IMR-90 (cell line): ENCODE measurements around the gene EPHA10. TPM values are rescaled to one million over a fixed set of nuclear protein-coding genes. Genes with fewer than 3 reads are reported as not detected.

ENCODE experiments used
- ATAC-seq: fragments of 200-7000 bp; cut with Tn5 transposase; 2 replicates; pipeline ENCODE4 v1.9.1; 2020; ENCODE audit warnings: low read depth, mild to moderate bottlenecking, moderate library complexity
- BruUV-seq: library from RNA; stranded (reverse); fragments of 400-500 nt; replicated peaks from 2 replicates; lab custom pipeline; 2021; lab: Mats Ljungman, UMichigan
- CTCF ChIA-PET: fragments of 300-600 bp; formaldehyde crosslinking; extraction: SDS; loops from one replicate; lab custom pipeline; 2021; ENCODE audit warnings: antibody characterized with exemption; lab: Yijun Ruan, JAX
- POLR2A ChIA-PET: fragments of 300-600 bp; sonication (Branson Sonifier 250); formaldehyde crosslinking; loops from one replicate; lab custom pipeline; 2022; ENCODE audit warnings: antibody characterized with exemption; ENCODE audit not compliant: unreplicated experiment; lab: Charles Lee
- DNase-seq: peaks from one replicate; pipeline ENCODE4 v3.0.0; 2013
- H2AFZ ChIP-seq: replicated peaks from 2 replicates; pipeline ENCODE3; 2013; ENCODE audit warnings: low read length, mild to moderate bottlenecking; ENCODE audit not compliant: poor library complexity
- H2AK5ac ChIP-seq: 2 replicates; pipeline ENCODE4 v1.6.1; 2013; ENCODE audit warnings: low read depth, low read length, inconsistent platforms
- H2AK9ac ChIP-seq: replicated peaks from 2 replicates; pipeline ENCODE3; 2013; ENCODE audit warnings: mild to moderate bottlenecking, low read depth, low read length, moderate library complexity; ENCODE audit not compliant: poor library complexity
- H2BK120ac ChIP-seq: 2 replicates; pipeline ENCODE4 v1.6.1; 2013; ENCODE audit warnings: low read depth, low read length, inconsistent platforms
- H2BK15ac ChIP-seq: 3 replicates; pipeline ENCODE4 v1.6.1; 2013; ENCODE audit warnings: low read depth, low read length, inconsistent platforms
- H2BK20ac ChIP-seq: 2 replicates; pipeline ENCODE4 v1.6.1; 2013; ENCODE audit warnings: low read depth, mild to moderate bottlenecking, inconsistent platforms, low read length, moderate library complexity
- H2BK5ac ChIP-seq: 2 replicates; pipeline ENCODE4 v1.6.1; 2013; ENCODE audit warnings: mild to moderate bottlenecking, low read depth, low read length, inconsistent platforms; ENCODE audit not compliant: poor library complexity, severe bottlenecking
- H3K14ac ChIP-seq: replicated peaks from 2 replicates; pipeline ENCODE4 v1.6.1; 2013; ENCODE audit warnings: low read depth, low read length, inconsistent platforms
- H3K18ac ChIP-seq: 2 replicates; pipeline ENCODE4 v1.6.1; 2013; ENCODE audit warnings: low read depth, low read length, control low read depth
- H3K23ac ChIP-seq: 2 replicates; pipeline ENCODE4 v1.6.1; 2013; ENCODE audit warnings: low read depth, low read length, inconsistent platforms
- H3K27ac ChIP-seq: 2 replicates; pipeline ENCODE4 v1.5.1; 2013; ENCODE audit warnings: mild to moderate bottlenecking, control low read depth, low read length; ENCODE audit not compliant: insufficient read depth
- H3K27me3 ChIP-seq: 2 replicates; pipeline ENCODE4 v1.6.1; 2013; ENCODE audit warnings: low read length; ENCODE audit not compliant: control insufficient read depth, insufficient read depth
- H3K36me3 ChIP-seq: 2 replicates; pipeline ENCODE4 v1.6.1; 2013; ENCODE audit warnings: low read length, mixed read lengths; ENCODE audit not compliant: control insufficient read depth, insufficient read depth
- H3K4ac ChIP-seq: 2 replicates; pipeline ENCODE4 v1.6.1; 2013; ENCODE audit warnings: low read depth, low read length, inconsistent platforms
- H3K4me1 ChIP-seq: 2 replicates; pipeline ENCODE4 v1.6.1; 2013; ENCODE audit warnings: low read length, mixed read lengths; ENCODE audit not compliant: control insufficient read depth, insufficient read depth
- H3K4me2 ChIP-seq: 2 replicates; pipeline ENCODE4 v1.6.1; 2013; ENCODE audit warnings: low read depth, mild to moderate bottlenecking, control low read depth, low read length, moderate library complexity
- H3K4me3 ChIP-seq: 2 replicates; pipeline ENCODE4 v1.5.1; 2013; ENCODE audit warnings: low read depth, mild to moderate bottlenecking, control low read depth, low read length, moderate library complexity; ENCODE audit not compliant: insufficient read depth
- H3K56ac ChIP-seq: 2 replicates; pipeline ENCODE4 v1.6.1; 2013; ENCODE audit warnings: low read length, inconsistent platforms; ENCODE audit not compliant: insufficient read depth; ENCODE audit errors: extremely low read depth
- H3K79me1 ChIP-seq, 2 experiments: 2 replicates each; pipeline ENCODE4 v1.6.1; 2013; ENCODE audit warnings: low read length in 2 of 2, inconsistent platforms in 1 of 2, low read depth in 1 of 2
- H3K9ac ChIP-seq: 2 replicates; pipeline ENCODE4 v1.6.1; 2013; ENCODE audit warnings: low read depth, low read length, control low read depth
- H3K9me1 ChIP-seq: 2 replicates; pipeline ENCODE4 v1.6.1; 2013; ENCODE audit warnings: low read length, inconsistent platforms; ENCODE audit not compliant: insufficient read depth
- H3K9me3 ChIP-seq: 2 replicates; pipeline ENCODE4 v1.6.1; 2013; ENCODE audit warnings: low read length; ENCODE audit not compliant: control insufficient read depth, insufficient read depth
- H4K20me1 ChIP-seq: 2 replicates; pipeline ENCODE4 v1.6.1; 2013; ENCODE audit warnings: low read length, inconsistent platforms; ENCODE audit not compliant: insufficient read depth
- H4K5ac ChIP-seq: 2 replicates; pipeline ENCODE4 v1.6.1; 2013; ENCODE audit warnings: mild to moderate bottlenecking, low read depth, low read length, control low read depth
- H4K8ac ChIP-seq, 2 experiments: 2 replicates each; pipeline ENCODE4 v1.6.1; 2013; ENCODE audit warnings: low read depth in 2 of 2, low read length in 2 of 2, control low read depth in 1 of 2, inconsistent platforms in 1 of 2
- H4K91ac ChIP-seq: 2 replicates; pipeline ENCODE4 v1.6.1; 2013; ENCODE audit warnings: low read depth, low read length, inconsistent platforms; ENCODE audit not compliant: insufficient read depth
- BHLHE40 ChIP-seq: fragments of 150-350 bp; IDR thresholded peaks from 2 replicates; pipeline ENCODE4 v1.6.1; 2016; ENCODE audit warnings: mild to moderate bottlenecking, low read depth, low read length
- CEBPB ChIP-seq: IDR thresholded peaks from 2 replicates; pipeline ENCODE4 v1.6.1; 2012; ENCODE audit warnings: low read depth, low read length, improper control_type of control experiment
- CHD1 ChIP-seq: IDR thresholded peaks from 2 replicates; pipeline ENCODE4 v1.6.1; 2012; ENCODE audit warnings: low read depth, low read length, improper control_type of control experiment
- CTCF ChIP-seq: conservative IDR thresholded peaks from 2 replicates; pipeline ENCODE4 v1.5.1; 2012; ENCODE audit warnings: mild to moderate bottlenecking, low read depth, low read length, improper control_type of control experiment
- ELK1 ChIP-seq: fragments of 150-350 bp; IDR thresholded peaks from 2 replicates; pipeline ENCODE4 v1.6.1; 2016; ENCODE audit warnings: low read depth, mild to moderate bottlenecking, low read length, moderate library complexity, borderline replicate concordance
- FOS ChIP-seq: fragments of 150-350 bp; IDR thresholded peaks from 2 replicates; pipeline ENCODE4 v1.6.1; 2016; ENCODE audit warnings: low read depth, low read length
- MAFK ChIP-seq: IDR thresholded peaks from 2 replicates; pipeline ENCODE4 v1.6.1; 2012; ENCODE audit warnings: low read depth, low read length, improper control_type of control experiment
- MAZ ChIP-seq: IDR thresholded peaks from 2 replicates; pipeline ENCODE4 v1.6.1; 2012; ENCODE audit warnings: low read depth, mild to moderate bottlenecking, low read length, improper control_type of control experiment, moderate library complexity, borderline replicate concordance
- MXI1 ChIP-seq: IDR thresholded peaks from 2 replicates; pipeline ENCODE4 v1.6.1; 2012; ENCODE audit warnings: low read depth, mild to moderate bottlenecking, low read length, moderate library complexity, borderline replicate concordance
- NFE2L2 ChIP-seq: fragments of 150-350 bp; IDR thresholded peaks from 2 replicates; pipeline ENCODE4 v1.6.1; 2016; ENCODE audit warnings: low read depth, mild to moderate bottlenecking, low read length
- POLR2A ChIP-seq: IDR thresholded peaks from 2 replicates; pipeline ENCODE4 v1.6.1; 2012; ENCODE audit warnings: mild to moderate bottlenecking, low read depth, low read length
- RAD21 ChIP-seq: IDR thresholded peaks from 2 replicates; pipeline ENCODE4 v1.6.1; 2012; ENCODE audit warnings: low read length, improper control_type of control experiment
- RCOR1 ChIP-seq: IDR thresholded peaks from 2 replicates; pipeline ENCODE4 v1.6.1; 2012; ENCODE audit warnings: mild to moderate bottlenecking, low read length, improper control_type of control experiment; ENCODE audit not compliant: insufficient replicate concordance
- RFX5 ChIP-seq: IDR thresholded peaks from 2 replicates; pipeline ENCODE4 v1.8.0; 2012; ENCODE audit warnings: low read depth, mild to moderate bottlenecking, low read length, moderate library complexity
- SMC3 ChIP-seq: fragments of 150-350 bp; IDR thresholded peaks from 2 replicates; pipeline ENCODE4 v1.6.1; 2016; ENCODE audit warnings: low read depth, mild to moderate bottlenecking, antibody characterized with exemption, low read length, moderate library complexity
- USF2 ChIP-seq: fragments of 150-350 bp; IDR thresholded peaks from 2 replicates; pipeline ENCODE4 v1.6.1; 2017; ENCODE audit warnings: mild to moderate bottlenecking, antibody characterized with exemption, low read length, low read depth
- WGBS, 2 experiments: methylation state at CpG; one replicate each; pipeline versions ENCODE4 v1.1.5 to v1.1.7; 2013; ENCODE audit warnings: missing lambda C conversion rate in 2 of 2; ENCODE audit not compliant: insufficient read length in 1 of 2; ENCODE audit errors: extremely low coverage in 2 of 2; 5-methylcytosine and 5-hydroxymethylcytosine counted together
- dilution Hi-C: fragments of 300-500 bp; cut with HindIII; formaldehyde crosslinking; loops from one replicate; pipeline ENCODE4 v1.14.3; 2018; ENCODE audit warnings: low sequenced_read_pairs; ENCODE audit not compliant: unreplicated experiment
- in situ Hi-C: fragments of 300-500 bp; cut with MboI; formaldehyde crosslinking; loops from 3 replicates; pipeline ENCODE4 v1.14.3; 2019; ENCODE audit warnings: low sequenced_read_pairs, inconsistent platforms, mixed read lengths
- intact Hi-C: fragments of 100-400 bp; cut with micrococcal nuclease; formaldehyde crosslinking; loops from 2 replicates; pipeline ENCODE4 v1.10.0; 2022
- polyA plus RNA-seq, 3 experiments: library from polyadenylated mRNA; depleted of rRNA; stranded (reverse); fragments of >200 nt; gene quantifications; 2 replicates each; pipeline ENCODE4 v1.2.3, GENCODE V29; 2012; ENCODE audit warnings: low replicate concordance in 1 of 3
- total RNA-seq: library from RNA; depleted of rRNA; stranded (reverse); fragments of >200 nt; gene quantifications from 2 replicates; pipeline ENCODE4 v1.2.3, GENCODE V29; 2012

Gene EPHA10
- total and polyA plus RNA-seq, 2 of the 4 experiments (the other 2 are of a cell fraction): not detected

GRCh38 chr1:37666241-37666867, 98.6 kb downstream of the EPHA10 start:
- Histone ChIP-seq H3K4me3 (no peak overlapping the region), H4K8ac (no peak overlapping the region), H3K14ac (no peak overlapping the region), H3K9me3 (no peaks in the 10 kb centered on the region), H3K18ac (no peak overlapping the region), H2BK15ac (no peak overlapping the region), H3K23ac (no peak overlapping the region), H3K9ac (no peak overlapping the region), H3K4me1 (no peaks in the 10 kb centered on the region), H2AK9ac (no peak overlapping the region), H3K79me1 (no peaks in the 10 kb centered on the region), H2AK5ac (no peak overlapping the region), H3K4me2 (no peak overlapping the region), H3K27ac (no peak overlapping the region), H3K4ac (no peak overlapping the region), H3K9me1 (no peaks in the 10 kb centered on the region), H4K5ac (no peak overlapping the region), H4K20me1 (no peaks in the 10 kb centered on the region), H2AFZ (no peak overlapping the region), H3K56ac (no peak overlapping the region), H3K27me3 (peaks cover 53% of the 10 kb centered on the region), H2BK120ac (no peak overlapping the region), H2BK20ac (no peak overlapping the region), H4K91ac (no peak overlapping the region), H2BK5ac (no peak overlapping the region), H3K36me3 (no peaks in the 10 kb centered on the region)
- TF ChIP-seq MAFK (no peak), CHD1 (no peak), SMC3 (no peak), CTCF (no peak), RAD21 (no peak), BHLHE40 (no peak), MAZ (no peak), POLR2A (no peak), ELK1 (no peak), MXI1 (no peak), CEBPB (no peak), NFE2L2 (no peak), FOS (no peak), RCOR1 (no peak), USF2 (no peak), RFX5 (no peak)
- ChIA-PET CTCF (interaction anchor here (0.9 kb wide), 1 partner anchor 63 kb away, joined by 3 read pairs; no protein-coding TSS in a partner anchor), POLR2A (no interaction called here)
- dilution Hi-C loops (no loop called here), in situ Hi-C loops (no loop called here), intact Hi-C loops (no loop called here)
- no TSS peak for BruUV-seq
- ATAC-seq (no peak), DNase-seq (no peak)
- 100% methylated on average over 1 of the region's 11 CpGs; no CpG with 5 or more reads in 1 of the 2 experiments for WGBS, 2 experiments
